Measurements from ENCODE around the gene FPR1.

FPR1 gene

DNA sequence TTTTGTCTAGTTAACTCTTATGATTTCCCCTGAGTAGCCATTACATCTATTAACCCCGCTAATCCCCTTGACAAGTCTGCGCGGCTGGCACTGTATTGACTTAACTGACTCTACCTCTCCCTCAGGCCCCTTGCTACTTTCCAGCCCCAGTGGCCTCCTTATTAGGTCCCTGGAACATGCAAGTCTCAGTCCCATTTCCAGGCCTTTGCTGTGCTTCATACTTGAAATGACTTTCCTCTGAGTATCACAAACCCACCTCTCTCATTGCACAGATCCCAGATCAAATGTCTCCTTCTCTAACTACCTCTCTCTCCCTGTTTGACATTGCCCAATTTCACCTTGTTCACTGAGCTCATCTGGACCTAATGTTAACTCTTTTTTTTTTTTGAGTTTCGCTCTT lies 45.4 kb downstream of the FPR1 start:
- DNase-seq (ENCODE audit: low read depth, low spot score) = no peak

DNA sequence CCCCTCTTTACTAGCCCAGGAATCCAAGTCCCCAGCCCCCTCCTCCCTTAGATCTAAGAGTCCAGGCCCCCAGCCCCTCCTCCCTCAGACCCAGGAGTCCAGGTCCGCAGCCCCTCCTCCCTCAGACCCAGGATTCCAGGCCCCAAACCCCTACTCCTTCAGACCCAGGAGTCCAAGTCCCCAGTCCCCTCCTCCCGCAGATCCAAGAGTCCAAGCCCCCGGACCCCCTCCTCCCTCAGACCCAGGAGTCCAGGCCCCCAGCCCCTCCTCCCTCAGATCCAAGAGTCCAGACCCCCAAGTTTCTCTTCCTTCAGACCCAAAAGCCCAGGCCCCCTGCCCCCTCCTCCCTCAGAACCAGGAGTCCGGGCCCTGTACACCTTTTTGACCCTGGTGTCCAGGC lies 47.1 kb downstream of the FPR1 start:
- DNase-seq (ENCODE audit: low read depth, low spot score) = no peak

DNA sequence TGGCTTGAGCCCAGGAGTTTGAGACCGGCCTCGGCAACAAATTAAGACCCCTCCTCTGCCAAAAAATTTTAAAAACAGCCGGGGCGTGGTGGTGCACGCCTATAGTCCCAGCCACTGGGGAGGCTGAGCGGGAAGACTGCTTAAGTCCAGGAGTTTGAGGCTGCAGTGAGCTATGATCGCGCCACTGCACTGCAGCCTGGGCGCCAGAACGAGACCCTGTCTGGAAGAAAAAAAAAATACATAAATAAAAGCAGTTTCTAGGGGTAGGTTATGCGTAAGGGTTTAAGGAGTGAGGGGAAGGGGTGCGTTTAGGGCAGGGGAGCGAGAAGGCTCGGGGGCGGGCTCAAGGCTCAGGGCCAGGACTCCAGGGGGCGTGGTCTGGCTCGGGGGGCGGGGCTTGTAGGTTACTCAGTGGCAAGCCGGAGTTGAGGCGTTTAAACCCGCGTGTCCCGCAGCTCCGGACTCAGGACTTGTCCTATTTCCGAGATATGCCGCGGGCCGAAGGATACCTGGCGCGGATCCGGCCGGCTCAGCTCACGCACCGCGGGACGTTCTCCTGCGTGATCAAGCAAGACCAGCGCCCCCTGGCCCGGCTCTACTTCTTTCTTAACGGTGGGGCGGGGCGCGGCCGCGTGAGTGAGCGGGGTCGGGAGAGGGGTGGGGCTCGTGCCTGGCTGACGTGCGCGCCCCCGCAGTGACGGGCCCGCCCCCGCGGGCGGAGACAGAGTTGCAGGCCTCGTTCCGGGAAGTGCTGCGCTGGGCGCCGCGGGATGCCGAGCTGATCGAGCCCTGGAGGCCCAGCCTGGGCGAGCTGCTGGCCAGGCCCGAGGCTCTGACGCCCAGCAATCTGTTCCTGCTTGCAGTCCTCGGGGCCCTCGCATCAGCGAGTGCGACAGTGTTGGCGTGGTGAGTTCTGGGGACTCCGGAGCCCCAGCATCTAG lies 47.8 kb downstream of the FPR1 start:
- DNase-seq (ENCODE audit: low read depth, low spot score) = peak; percentile 95

DNA sequence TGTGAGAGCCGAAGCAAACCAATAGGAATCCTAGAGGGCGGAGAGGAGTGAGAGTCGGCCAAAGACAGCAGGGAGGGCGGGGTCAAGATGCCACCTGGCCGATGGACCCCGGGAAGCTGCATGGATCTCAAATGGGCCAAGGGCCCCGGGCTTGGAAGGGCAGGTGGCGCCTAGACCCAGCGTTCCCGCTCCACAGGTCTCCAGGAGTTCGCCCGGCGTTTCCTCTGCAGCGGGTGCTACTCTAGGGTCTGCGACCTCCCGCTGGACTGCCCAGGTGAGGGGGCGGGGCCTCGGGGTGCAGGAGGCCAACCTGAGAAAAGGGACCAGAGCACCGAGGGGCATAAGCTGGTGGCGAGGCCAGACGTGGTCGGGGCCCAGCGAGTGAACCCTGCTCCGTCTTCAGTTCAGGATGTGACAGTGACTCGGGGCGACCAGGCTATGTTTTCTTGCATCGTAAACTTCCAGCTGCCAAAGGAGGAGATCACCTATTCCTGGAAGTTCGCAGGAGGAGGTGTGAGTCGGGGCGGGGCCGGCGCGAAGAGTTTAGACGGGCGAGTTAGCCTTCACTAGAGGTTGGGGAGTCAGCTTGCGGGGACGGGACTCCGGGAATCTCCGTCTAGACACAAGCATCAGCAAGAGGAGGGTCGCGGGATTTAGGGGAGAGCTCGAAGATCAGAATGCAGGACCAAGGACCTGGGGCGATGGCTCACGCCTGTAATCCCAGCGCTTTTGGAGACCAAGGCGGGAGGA lies 48.7 kb downstream of the FPR1 start:
- no peak for DNase-seq (ENCODE audit: low read depth, low spot score)

DNA sequence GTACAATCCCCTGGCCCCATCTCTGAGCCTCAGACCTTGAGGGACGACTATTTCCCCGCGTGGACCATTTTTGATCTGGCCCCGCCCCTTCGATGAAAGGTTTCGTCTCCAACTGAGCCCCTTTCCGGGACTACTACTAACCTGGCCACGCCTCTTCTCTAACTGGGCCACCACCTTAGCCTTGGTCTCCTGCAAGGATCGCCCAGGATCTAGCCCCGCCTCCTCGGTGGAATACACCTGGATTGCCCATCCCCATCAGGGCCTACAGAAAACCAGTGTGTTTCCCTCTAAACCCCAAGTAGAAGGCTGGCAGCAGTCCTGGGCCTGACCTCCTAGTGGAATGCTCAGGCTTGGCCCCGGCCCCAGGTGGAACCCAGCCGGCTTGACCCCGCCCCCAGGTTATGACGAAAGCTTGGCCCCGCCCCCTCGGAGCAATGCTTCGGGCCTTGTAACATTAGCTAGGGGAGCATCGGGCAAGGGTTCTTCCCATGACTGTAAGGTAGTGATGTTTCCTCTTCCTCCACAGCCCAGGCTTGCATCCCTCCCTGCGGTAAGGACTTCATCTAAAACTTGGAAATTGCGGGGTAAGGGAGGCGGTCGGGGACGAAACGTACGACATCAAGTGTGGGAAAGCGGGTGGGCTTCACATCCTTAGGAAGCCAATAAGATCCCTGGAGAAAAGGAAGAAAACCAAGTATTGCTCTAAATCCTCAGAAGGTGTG lies 49.4 kb downstream of the FPR1 start:
- no peak for DNase-seq (ENCODE audit: low read depth, low spot score)

DNA sequence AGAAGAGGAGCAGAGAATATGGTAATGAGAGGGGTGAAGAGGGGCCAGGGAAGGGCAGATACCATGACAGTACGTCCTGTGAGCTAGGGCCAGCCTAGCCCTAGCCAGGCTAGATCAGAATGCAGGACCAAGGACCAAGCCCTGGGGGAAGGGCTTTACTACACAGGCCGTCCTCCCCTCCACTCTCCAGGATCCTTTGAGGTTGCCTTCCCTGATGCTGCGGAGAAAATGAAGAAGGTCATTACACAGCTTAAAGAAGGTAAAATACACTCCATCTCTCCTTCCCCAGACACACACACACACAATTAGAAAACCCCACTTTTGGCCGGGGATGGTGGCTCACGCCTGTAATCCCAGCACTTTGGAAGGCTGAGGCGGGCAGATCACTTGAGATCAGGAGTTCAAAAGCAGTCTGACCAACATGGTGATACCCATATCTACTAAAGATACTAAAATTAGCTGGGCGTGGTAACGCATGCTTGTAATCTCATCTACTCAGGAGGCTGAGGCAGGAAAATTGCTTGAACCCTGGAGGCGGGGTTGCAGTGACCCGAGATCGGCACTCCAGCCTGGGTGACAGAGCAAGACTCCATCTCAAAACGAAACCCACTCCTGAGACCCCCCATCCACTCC lies 50.1 kb downstream of the FPR1 start:
- DNase-seq (ENCODE audit: low read depth, low spot score) = no peak

DNA sequence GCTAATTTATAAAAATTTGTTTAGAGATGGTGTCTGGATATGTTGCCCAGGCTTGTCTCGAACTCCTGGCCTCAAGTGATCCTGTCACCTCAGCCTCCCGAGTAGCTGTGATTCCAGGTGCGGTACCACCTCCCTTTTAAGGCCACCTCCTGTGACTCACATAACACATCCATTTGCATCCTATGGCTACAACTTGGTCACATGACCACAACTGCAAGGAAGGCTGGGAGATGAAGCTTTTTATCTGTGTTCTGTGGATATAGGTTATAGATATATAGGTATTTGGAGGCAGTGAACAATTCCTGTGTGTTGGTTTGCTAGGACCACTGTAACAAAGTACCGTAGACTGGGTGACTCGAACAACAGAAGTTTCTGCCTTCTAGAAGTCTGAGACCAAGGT lies 52.5 kb downstream of the FPR1 start:
- DNase-seq (ENCODE audit: low read depth, low spot score) = no peak

DNA sequence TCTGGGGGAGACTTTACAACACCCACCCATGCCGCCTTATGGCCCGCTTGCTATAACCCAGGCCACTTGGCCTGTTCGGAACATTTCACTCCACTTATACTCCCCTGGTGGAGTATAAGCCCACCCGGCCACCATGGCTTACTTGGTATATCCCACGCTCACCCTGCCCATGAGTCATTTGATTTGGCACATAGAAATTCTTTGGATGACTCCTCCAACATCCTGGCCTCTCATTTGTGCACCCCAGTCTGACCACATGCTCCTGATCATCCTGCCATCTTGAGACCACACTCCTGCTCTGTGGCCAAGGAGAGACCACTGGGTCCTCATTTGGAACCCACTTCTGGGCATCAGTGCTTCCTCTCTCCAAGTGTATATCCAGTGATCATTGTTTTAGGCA lies 53.4 kb downstream of the FPR1 start:
- DNase-seq (ENCODE audit: low read depth, low spot score) = no peak

DNA sequence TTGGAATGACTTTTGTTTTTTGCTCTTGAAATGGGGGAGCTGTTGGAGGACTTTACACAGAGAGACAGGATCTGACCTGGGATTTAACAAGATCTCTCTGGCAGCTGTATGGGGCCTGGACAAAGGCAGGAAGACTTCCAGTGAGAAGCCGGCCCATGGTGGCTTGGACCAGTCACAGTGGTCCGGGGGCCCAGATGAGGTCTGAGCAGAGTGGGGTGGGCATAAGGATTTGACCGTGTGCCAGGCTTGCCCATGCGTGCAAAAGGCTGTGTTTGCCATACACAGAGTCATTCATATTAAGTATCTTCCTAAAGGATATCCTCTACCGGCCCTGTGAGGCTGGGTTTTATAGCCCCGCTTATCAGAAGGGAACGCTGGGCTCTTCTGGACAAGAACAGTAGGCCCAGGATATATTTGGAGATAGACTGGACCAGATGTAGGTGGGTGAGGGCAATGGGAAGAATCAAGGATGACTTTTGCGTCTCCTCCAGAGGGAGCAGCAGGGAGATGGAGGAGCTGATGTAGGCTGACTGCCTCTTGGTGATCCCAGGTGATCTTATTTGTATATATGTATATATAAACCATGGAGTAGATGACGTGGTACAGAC lies 54.4 kb downstream of the FPR1 start:
- no peak for DNase-seq (ENCODE audit: low read depth, low spot score)

DNA sequence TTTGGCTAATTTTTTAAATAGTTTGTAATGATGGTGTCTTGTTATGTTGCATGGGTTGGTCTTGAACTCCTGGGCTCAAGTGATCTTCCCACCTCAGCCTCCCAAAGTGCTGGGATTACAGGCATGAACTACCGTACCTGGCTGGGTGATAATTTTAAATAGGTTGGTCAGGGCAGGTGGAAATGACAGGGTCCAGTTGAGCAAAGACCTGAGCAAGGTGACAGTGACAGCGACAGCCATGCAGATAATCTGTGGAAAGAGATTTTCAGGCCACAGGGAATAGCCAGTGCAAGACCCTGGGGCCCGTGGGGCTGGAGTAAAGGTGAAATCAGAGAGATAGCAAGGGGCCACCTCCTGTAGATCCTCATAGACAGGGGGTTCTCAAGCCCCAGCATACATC lies 55.1 kb downstream of the FPR1 start:
- DNase-seq (ENCODE audit: low read depth, low spot score) = no peak
